Stimulated activated CD8-positive, alpha-beta memory T cell treated with anti-CD3 and anti-CD28 coated beads, Interleukin-7, amount 100 ng/mL, for 4 hours (primary cell): Measurements from ENCODE around the gene PPP2R3B.
"Not testable (repeated sequence)": the region's sequence is repeated elsewhere in the genome, so short reads cannot be mapped to it uniquely, and the experiment has no call there.

ENCODE experiments used
- DNase-seq, 2 donors: peaks; one replicate each; pipeline ENCODE4 v3.0.0-alpha.2; 2020; ENCODE audit warnings: low read depth in 2 of 2

The PPP2R3B gene

GRCh38 chrX:320126-320783 is 66.5 kb downstream of the PPP2R3B start:
- no peak for DNase-seq

GRCh38 chrX:319579-320125 is 67.1 kb downstream of the PPP2R3B start:
- DNase-seq, result no peak

- peak; percentile 98 to 99 for DNase-seq
Measured at GRCh38 chrX:318739-319578, 67.7 kb downstream of the PPP2R3B start, which contains the start of gene GTPBP6. TSS of gene GTPBP6 (minus strand) at chrX:318796. CDS start at chrX:318787, 9 bp downstream.

- DNase-seq, result peak; percentile 93 to 98
Measured at GRCh38 chrX:318068-318738, 68.5 kb downstream of the PPP2R3B start.

- DNase-seq, result no peak
Measured at GRCh38 chrX:317424-318067, 69.2 kb downstream of the PPP2R3B start.

- no peak for DNase-seq
Measured at GRCh38 chrX:316351-317325, 70.1 kb downstream of the PPP2R3B start.

- no peak for DNase-seq
Measured at GRCh38 chrX:314781-315595, 71.7 kb downstream of the PPP2R3B start.

GRCh38 chrX:314049-314448 is 72.7 kb downstream of the PPP2R3B start:
- no peak for DNase-seq

- DNase-seq, result no peak
Measured at GRCh38 chrX:313546-313945, 73.2 kb downstream of the PPP2R3B start.

- no peak for DNase-seq
Measured at GRCh38 chrX:312621-313331, 73.9 kb downstream of the PPP2R3B start.

- no peak for DNase-seq
Measured at GRCh38 chrX:311156-312129, 75.3 kb downstream of the PPP2R3B start.

GRCh38 chrX:310621-311155 is 76.0 kb downstream of the PPP2R3B start:
- no peak for DNase-seq

- DNase-seq, result no peak
Measured at GRCh38 chrX:308821-309520, 77.7 kb downstream of the PPP2R3B start.

- no peak for DNase-seq
Measured at GRCh38 chrX:307261-308111, 79.2 kb downstream of the PPP2R3B start.

- not testable (repeated sequence) for DNase-seq
Measured at GRCh38 chrX:306614-307251, 80.0 kb downstream of the PPP2R3B start.
